Neural progenitor cell (in vitro differentiated cells): ENCODE data around the gene SYTL4.

Source experiments
- CTCF ChIP-seq: fragments of 200-600 bp; sonication (generic); IDR thresholded peaks from 2 replicates; pipeline ENCODE4 v1.5.1; 2017; ENCODE audit warnings: antibody characterized with exemption, mild to moderate bottlenecking
- EZH2 ChIP-seq: fragments of 200-600 bp; sonication (generic); IDR thresholded peaks from 2 replicates; pipeline ENCODE4 v1.6.1; 2017; ENCODE audit warnings: antibody characterized with exemption, mild to moderate bottlenecking, moderate library complexity

- TF ChIP-seq EZH2 = no peak
- no peak for TF ChIP-seq CTCF
Observed at GRCh38 chrX:100672966-100673365, 59.0 kb downstream of the SYTL4 start.
